ENCODE data around the gene METTL3. TPM values are rescaled to one million over a fixed set of nuclear protein-coding genes. Genes with fewer than 3 reads are reported as not detected.

METTL3 gene
- total RNA-seq, 2 donors from 2014 or later, result 25.1 to 27.4 TPM

- DNase-seq (ENCODE audit: low spot score), result peak; percentile 99
- peak within 1 kb of the TSS; percentile 88 to 95 for H3K27ac ChIP-seq
- peak; percentile 52 to 81 for TF ChIP-seq CTCF (IDR thresholded peaks at IDR 0.05)
- peaks cover 12% of the 10 kb centered on the region for H3K36me3 ChIP-seq
- peak within 1 kb of the TSS; percentile 75 to 83 for H3K4me3 ChIP-seq
- no peaks in the 10 kb centered on the region for H3K9me3 ChIP-seq
- H3K27me3 ChIP-seq, result no peaks in the 10 kb centered on the region
- peaks cover 0 to 20% of the 10 kb centered on the region in 2 donors for H3K4me1 ChIP-seq
These were observed 55.0 kb downstream of the METTL3 start, which contains the start of gene CHD8 for GRCh38 chr14:21455912-21456667. CHD8 (minus strand) TSS chr14:21456123; CDS start chr14:21431643, 24,480 bp downstream.

DNA sequence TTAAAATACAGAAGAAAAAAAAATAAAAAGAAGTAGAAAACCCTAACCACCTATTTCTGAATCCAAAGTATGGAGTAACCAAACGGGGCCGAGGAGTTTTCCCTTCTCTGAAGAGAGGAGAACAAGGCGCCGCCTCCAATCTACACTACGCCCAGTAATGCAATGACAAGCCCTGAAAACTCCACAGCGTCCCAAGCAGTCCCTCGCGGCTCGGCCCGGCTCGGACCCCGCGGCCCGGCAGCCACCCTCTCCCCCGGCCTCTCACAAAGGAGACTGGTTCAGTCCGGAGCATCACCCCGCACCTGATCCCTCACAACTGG, 55.6 kb downstream of the METTL3 start:
- no peaks in the 10 kb centered on the region for H3K27me3 ChIP-seq
- peak overlapping the region; percentile 88 to 95 for H3K27ac ChIP-seq
- H3K4me1 ChIP-seq, result peaks cover 0 to 20% of the 10 kb centered on the region in 2 donors
- peak overlapping the region; percentile 75 to 83 for H3K4me3 ChIP-seq
- TF ChIP-seq CTCF (IDR thresholded peaks at IDR 0.05), result no peak
- H3K9me3 ChIP-seq, result no peaks in the 10 kb centered on the region
- H3K36me3 ChIP-seq, result peaks cover 7% of the 10 kb centered on the region
- no peak for DNase-seq (ENCODE audit: low spot score)

- peak overlapping the region; percentile 88 to 95 for H3K27ac ChIP-seq
- H3K4me3 ChIP-seq, result peak overlapping the region; percentile 75 to 83
- no peak for TF ChIP-seq CTCF (IDR thresholded peaks at IDR 0.05)
- peaks cover 0 to 20% of the 10 kb centered on the region in 2 donors for H3K4me1 ChIP-seq
- peaks cover 1% of the 10 kb centered on the region for H3K36me3 ChIP-seq
- H3K9me3 ChIP-seq, result no peaks in the 10 kb centered on the region
- no peaks in the 10 kb centered on the region for H3K27me3 ChIP-seq
- DNase-seq (ENCODE audit: low spot score), result no peak
These were observed 56.1 kb downstream of the METTL3 start for GRCh38 chr14:21454843-21455544.

- H3K9me3 ChIP-seq, result no peaks in the 10 kb centered on the region
- H3K4me1 ChIP-seq, result peaks cover 0 to 8% of the 10 kb centered on the region in 2 donors
- H3K27me3 ChIP-seq, result no peaks in the 10 kb centered on the region
- DNase-seq (ENCODE audit: low spot score), result no peak
- no peak for TF ChIP-seq CTCF (IDR thresholded peaks at IDR 0.05)
- H3K4me3 ChIP-seq, result no peak overlapping the region
- no peaks in the 10 kb centered on the region for H3K36me3 ChIP-seq
- H3K27ac ChIP-seq, result no peak overlapping the region
These were observed 61.3 kb downstream of the METTL3 start for GRCh38 chr14:21449899-21450216.

Other genes starting within 250 kb of the METTL3 start
- gene HNRNPC, start 241.9 kb downstream of the METTL3 start, total RNA-seq, result 100 to 1,000 TPM; 254 to 277 TPM
- under 1 TPM in 1 of 2 donors, not detected in 1; 0.12 TPM for gene RPGRIP1, start 231.3 kb downstream of the METTL3 start, total RNA-seq
- gene SUPT16H, start 127.3 kb downstream of the METTL3 start, total RNA-seq, result 10 to 100 TPM; 30.0 to 35.9 TPM
- 10 to 100 TPM; 31.9 to 39.1 TPM for gene CHD8, start 55.2 kb downstream of the METTL3 start, total RNA-seq
- gene RAB2B, start 34.4 kb downstream of the METTL3 start, total RNA-seq, result 10 to 100 TPM; 11.8 to 22.2 TPM
- gene TOX4, start 34.1 kb downstream of the METTL3 start, total RNA-seq, result 10 to 100 TPM; 40.2 to 40.3 TPM
- gene SALL2, start 15.0 kb upstream of the METTL3 start, total RNA-seq, result 10 to 100 TPM in 1 of 2 donors, 1 to 10 TPM in 1; 4.9 to 15.7 TPM
- gene OR10G3, start 68.7 kb upstream of the METTL3 start, total RNA-seq, result not detected
- not detected for gene OR10G2, start 123.6 kb upstream of the METTL3 start, total RNA-seq
- gene OR4E2, start 142.5 kb upstream of the METTL3 start, total RNA-seq, result not detected
- gene OR4E1, start 162.5 kb upstream of the METTL3 start, total RNA-seq, result not detected

Data from right atrium auricular region (tissue), 2 donors.